GM12801 (cell line): ENCODE data around the gene BCAS2.

ENCODE experiments used
- CTCF ChIP-seq: IDR thresholded peaks from one replicate; pipeline ENCODE4 v1.5.1; 2011; ENCODE audit warnings: control low read depth; ENCODE audit not compliant: insufficient read length; ENCODE audit errors: extremely low read depth

The BCAS2 gene

GRCh38 chr1:114540272-114540671, 41.1 kb downstream of the BCAS2 start:
- TF ChIP-seq CTCF = no peak

- no peak for TF ChIP-seq CTCF
These were observed 45.4 kb downstream of the BCAS2 start for GRCh38 chr1:114536043-114536442.

GRCh38 chr1:114535401-114535800, 46.0 kb downstream of the BCAS2 start:
- no peak for TF ChIP-seq CTCF

- TF ChIP-seq CTCF = no peak
These were observed 50.3 kb downstream of the BCAS2 start for GRCh38 chr1:114531094-114531493.

- TF ChIP-seq CTCF = no peak
These were observed 51.2 kb downstream of the BCAS2 start for GRCh38 chr1:114530224-114530623.

- TF ChIP-seq CTCF = no peak
These were observed 56.5 kb downstream of the BCAS2 start for GRCh38 chr1:114524944-114525343.

- no peak for TF ChIP-seq CTCF
These were observed 59.2 kb downstream of the BCAS2 start for GRCh38 chr1:114522264-114522575.
